MCF 10A (cell line): ENCODE results near the gene WFIKKN1. TPM values are rescaled to one million over a fixed set of nuclear protein-coding genes. Genes with fewer than 3 reads are reported as not detected.

Source experiments
- BruUV-seq: library from RNA; stranded (reverse); fragments of 400-500 nt; replicated peaks from 2 replicates; lab custom pipeline; 2021; lab: Mats Ljungman, UMichigan
- CTCF ChIA-PET: fragments of 300-600 bp; sonication (Branson Sonifier 250); formaldehyde crosslinking; extraction: SDS; loops from one replicate; lab custom pipeline; 2021; ENCODE audit warnings: antibody characterized with exemption, inconsistent platforms; lab: Yijun Ruan, JAX
- POLR2A ChIA-PET: fragments of 300-600, 350-650 bp; sonication (Branson Sonifier 250); formaldehyde crosslinking; extraction: SDS; loops from one replicate; lab custom pipeline; 2020; ENCODE audit warnings: antibody characterized with exemption, inconsistent platforms; lab: Yijun Ruan, JAX
- DNase-seq: peaks from one replicate; pipeline ENCODE4 v3.0.0-alpha.2; 2018; ENCODE audit not compliant: unreplicated experiment
- H3K27ac Mint-ChIP-seq: one replicate; pipeline ENCODE4 v1.8.0; 2022; ENCODE audit warnings: mild to moderate bottlenecking, low read depth, mixed read lengths; ENCODE audit not compliant: unreplicated experiment
- H3K27me3 Mint-ChIP-seq: one replicate; pipeline ENCODE4 v1.8.0; 2022; ENCODE audit warnings: mixed read lengths; ENCODE audit not compliant: insufficient read depth, unreplicated experiment
- H3K36me3 Mint-ChIP-seq: one replicate; pipeline ENCODE4 v1.8.0; 2022; ENCODE audit warnings: mild to moderate bottlenecking, moderate library complexity, mixed read lengths; ENCODE audit not compliant: insufficient read depth, unreplicated experiment
- H3K4me1 Mint-ChIP-seq: one replicate; pipeline ENCODE4 v1.8.0; 2022; ENCODE audit warnings: mixed read lengths; ENCODE audit not compliant: insufficient read depth, unreplicated experiment
- H3K4me3 Mint-ChIP-seq: one replicate; pipeline ENCODE4 v1.8.0; 2022; ENCODE audit warnings: mild to moderate bottlenecking, moderate library complexity, mixed read lengths; ENCODE audit not compliant: unreplicated experiment
- H3K9me3 Mint-ChIP-seq: one replicate; pipeline ENCODE4 v1.8.0; 2022; ENCODE audit warnings: mixed read lengths; ENCODE audit not compliant: unreplicated experiment
- intact Hi-C: fragments of 100-400 bp; cut with micrococcal nuclease; formaldehyde crosslinking; loops from 2 replicates; pipeline ENCODE4 v1.14.1; 2022
- total RNA-seq: library from RNA; stranded (reverse); gene quantifications from 2 replicates; pipeline ENCODE4 v1.2.3, GENCODE V29; 2022
- TF ChIP-seq, protein P1 (sequence below): fragments of 200-600 bp; IDR thresholded peaks from one replicate; pipeline ENCODE4 v1.8.0; 2022; ENCODE audit warnings: antibody characterized with exemption, mild to moderate bottlenecking; ENCODE audit not compliant: unreplicated experiment

WFIKKN1 gene
- total RNA-seq, 1 experiment from 2014 or later: 0.14 TPM

DNA sequence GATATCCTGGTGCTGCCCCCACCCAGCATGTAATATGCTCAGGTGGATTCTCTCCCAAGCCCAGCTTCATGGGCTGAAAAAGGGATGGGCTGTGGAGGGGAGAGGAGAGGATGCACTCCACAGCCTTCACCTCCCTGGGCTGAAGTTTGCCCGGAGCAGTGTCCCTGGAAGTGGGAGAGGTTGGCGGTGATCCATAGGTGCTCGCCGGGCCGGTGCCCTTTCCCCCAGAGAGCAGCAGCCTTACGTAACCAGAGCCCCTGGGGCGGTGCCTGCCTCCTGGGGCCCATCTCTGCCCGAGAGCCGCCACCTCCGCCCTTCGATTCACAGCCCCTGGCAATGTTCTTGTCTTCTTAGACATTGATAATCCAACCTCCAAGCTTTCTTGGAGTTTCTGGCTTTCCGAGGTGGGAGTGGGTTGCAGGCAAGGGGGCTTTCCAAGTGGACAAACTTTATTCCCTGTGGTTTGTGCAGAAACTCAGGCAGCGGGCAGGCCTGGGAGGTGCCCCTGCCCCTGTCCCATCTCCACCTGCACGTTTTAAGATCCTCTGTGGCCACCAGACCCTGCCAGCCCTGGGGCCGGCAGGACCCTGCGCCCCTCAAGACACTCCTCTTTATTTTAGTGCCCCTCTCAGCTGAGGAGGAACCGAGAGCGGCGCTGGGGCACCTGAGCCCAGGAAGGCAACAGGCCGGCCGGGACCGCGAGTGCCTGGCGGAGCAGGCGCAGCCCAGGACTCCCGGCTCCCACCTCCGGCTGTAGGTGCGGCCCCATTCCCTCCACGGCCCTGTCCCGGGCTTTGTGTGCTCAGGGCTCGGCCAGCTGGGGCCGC lies 15.3 kb downstream of the WFIKKN1 start:
- H3K36me3 Mint-ChIP-seq: peaks cover 35% of the 10 kb centered on the region
- ChIA-PET POLR2A (interaction anchor here (0.6 to 1.2 kb wide), 2 partner anchors 9 to 20 kb away, joined by 3 read pairs; no protein-coding TSS in a partner anchor), CTCF (no interaction called here)
- BruUV-seq: no TSS peak
- TF ChIP-seq, protein P1, sequence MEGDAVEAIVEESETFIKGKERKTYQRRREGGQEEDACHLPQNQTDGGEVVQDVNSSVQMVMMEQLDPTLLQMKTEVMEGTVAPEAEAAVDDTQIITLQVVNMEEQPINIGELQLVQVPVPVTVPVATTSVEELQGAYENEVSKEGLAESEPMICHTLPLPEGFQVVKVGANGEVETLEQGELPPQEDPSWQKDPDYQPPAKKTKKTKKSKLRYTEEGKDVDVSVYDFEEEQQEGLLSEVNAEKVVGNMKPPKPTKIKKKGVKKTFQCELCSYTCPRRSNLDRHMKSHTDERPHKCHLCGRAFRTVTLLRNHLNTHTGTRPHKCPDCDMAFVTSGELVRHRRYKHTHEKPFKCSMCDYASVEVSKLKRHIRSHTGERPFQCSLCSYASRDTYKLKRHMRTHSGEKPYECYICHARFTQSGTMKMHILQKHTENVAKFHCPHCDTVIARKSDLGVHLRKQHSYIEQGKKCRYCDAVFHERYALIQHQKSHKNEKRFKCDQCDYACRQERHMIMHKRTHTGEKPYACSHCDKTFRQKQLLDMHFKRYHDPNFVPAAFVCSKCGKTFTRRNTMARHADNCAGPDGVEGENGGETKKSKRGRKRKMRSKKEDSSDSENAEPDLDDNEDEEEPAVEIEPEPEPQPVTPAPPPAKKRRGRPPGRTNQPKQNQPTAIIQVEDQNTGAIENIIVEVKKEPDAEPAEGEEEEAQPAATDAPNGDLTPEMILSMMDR: no peak
- peak overlapping the region; percentile 68 for H3K27ac Mint-ChIP-seq
- no peaks in the 10 kb centered on the region for H3K9me3 Mint-ChIP-seq
- DNase-seq: peak; percentile 69
- intact Hi-C loops: no loop called here
- H3K4me3 Mint-ChIP-seq: peak overlapping the region; percentile 31
- H3K4me1 Mint-ChIP-seq: peaks cover 17% of the 10 kb centered on the region
- H3K27me3 Mint-ChIP-seq: no peaks in the 10 kb centered on the region

GRCh38 chr16:646679-647172 lies 15.9 kb downstream of the WFIKKN1 start:
- Mint-ChIP-seq H3K36me3 (peaks cover 35% of the 10 kb centered on the region), H3K27ac (no peak overlapping the region), H3K4me3 (peak overlapping the region; percentile 38), H3K27me3 (no peaks in the 10 kb centered on the region), H3K4me1 (peaks cover 17% of the 10 kb centered on the region), H3K9me3 (no peaks in the 10 kb centered on the region)
- no peak for DNase-seq
- ChIA-PET POLR2A (interaction anchor here (1.7 kb wide), 1 partner anchor 10 kb away, joined by 15 read pairs; the partner anchor contains the start of gene METTL26), CTCF (no interaction called here)
- TF ChIP-seq, protein P1: no peak
- BruUV-seq: no TSS peak
- intact Hi-C loops: no loop called here

GRCh38 chr16:647173-647902 lies 16.6 kb downstream of the WFIKKN1 start:
- intact Hi-C loops: no loop called here
- Mint-ChIP-seq H3K4me1 (peaks cover 17% of the 10 kb centered on the region), H3K36me3 (peaks cover 35% of the 10 kb centered on the region), H3K4me3 (peak overlapping the region; percentile 38), H3K27me3 (no peaks in the 10 kb centered on the region), H3K9me3 (no peaks in the 10 kb centered on the region), H3K27ac (no peak overlapping the region)
- TF ChIP-seq, protein P1: no peak
- ChIA-PET POLR2A (interaction anchor here (0.9 to 2.8 kb wide), 9 partner anchors 10 to 68 kb away, joined by 3 to 17 read pairs (median 6); partner anchors contain the start of genes JMJD8, METTL26, RAB40C and RHOT2), CTCF (interaction anchor here (0.5 to 1.4 kb wide), 8 partner anchors 12 to 77 kb away, joined by 3 to 7 read pairs (median 3); partner anchors contain the start of gene WDR24)
- DNase-seq: no peak
- no TSS peak for BruUV-seq
